Hepatocyte (in vitro differentiated cells): ENCODE data around the gene CCL4.

Experiments used
- EZH2 ChIP-seq: fragments of 200-600 bp; sonication (generic); IDR thresholded peaks from 2 replicates; pipeline ENCODE4 v1.6.1; 2016; ENCODE audit warnings: antibody characterized with exemption, mild to moderate bottlenecking, borderline replicate concordance
- TF ChIP-seq, protein P1 (sequence below): fragments of 200-600 bp; sonication (generic); IDR thresholded peaks from 2 replicates; pipeline ENCODE4 v1.5.1; 2016; ENCODE audit warnings: antibody characterized with exemption, mild to moderate bottlenecking; ENCODE audit not compliant: poor library complexity

DNA sequence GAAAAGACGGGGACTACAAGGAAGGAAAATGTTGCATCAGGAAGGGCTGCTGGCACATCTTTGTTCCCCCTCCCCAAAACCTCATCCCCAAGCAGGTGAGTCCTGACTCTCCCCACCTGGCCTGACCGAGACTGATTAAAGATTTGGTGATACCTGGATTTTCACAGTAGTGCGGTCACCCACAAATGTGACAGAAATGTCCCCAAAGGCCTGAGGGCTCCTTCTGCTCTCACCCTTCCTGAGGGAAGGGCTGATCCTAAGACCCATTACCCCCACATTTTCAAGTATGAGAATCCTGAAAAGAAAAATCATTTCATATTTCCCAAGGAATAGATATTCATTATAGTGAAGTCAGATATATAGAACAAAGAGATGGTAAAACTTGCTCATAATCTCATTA, 44.0 kb downstream of the CCL4 start:
- TF ChIP-seq, protein P1, sequence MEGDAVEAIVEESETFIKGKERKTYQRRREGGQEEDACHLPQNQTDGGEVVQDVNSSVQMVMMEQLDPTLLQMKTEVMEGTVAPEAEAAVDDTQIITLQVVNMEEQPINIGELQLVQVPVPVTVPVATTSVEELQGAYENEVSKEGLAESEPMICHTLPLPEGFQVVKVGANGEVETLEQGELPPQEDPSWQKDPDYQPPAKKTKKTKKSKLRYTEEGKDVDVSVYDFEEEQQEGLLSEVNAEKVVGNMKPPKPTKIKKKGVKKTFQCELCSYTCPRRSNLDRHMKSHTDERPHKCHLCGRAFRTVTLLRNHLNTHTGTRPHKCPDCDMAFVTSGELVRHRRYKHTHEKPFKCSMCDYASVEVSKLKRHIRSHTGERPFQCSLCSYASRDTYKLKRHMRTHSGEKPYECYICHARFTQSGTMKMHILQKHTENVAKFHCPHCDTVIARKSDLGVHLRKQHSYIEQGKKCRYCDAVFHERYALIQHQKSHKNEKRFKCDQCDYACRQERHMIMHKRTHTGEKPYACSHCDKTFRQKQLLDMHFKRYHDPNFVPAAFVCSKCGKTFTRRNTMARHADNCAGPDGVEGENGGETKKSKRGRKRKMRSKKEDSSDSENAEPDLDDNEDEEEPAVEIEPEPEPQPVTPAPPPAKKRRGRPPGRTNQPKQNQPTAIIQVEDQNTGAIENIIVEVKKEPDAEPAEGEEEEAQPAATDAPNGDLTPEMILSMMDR, result no peak
- TF ChIP-seq EZH2, result no peak
